ENCODE results near the gene MFSD1. TPM values are rescaled to one million over a fixed set of nuclear protein-coding genes. Genes with fewer than 3 reads are reported as not detected.

The MFSD1 gene
- total RNA-seq, 1 donor from 2014 or later = 31.5 TPM

GRCh38 chr3:158769549-158769948, 32.3 kb upstream of the MFSD1 start:
- peaks cover 7% of the 10 kb centered on the region for H3K36me3 Mint-ChIP-seq
- no peak overlapping the region for H3K4me3 Mint-ChIP-seq
- peak overlapping the region; percentile 97 for H3K27ac Mint-ChIP-seq
- no peak for TF ChIP-seq CTCF (IDR thresholded peaks at IDR 0.05; ENCODE audit: unreplicated experiment)
- DNase-seq (ENCODE audit: low spot score in 2 of 2, unreplicated experiment in 2 of 2) = no peak
- peaks cover 96% of the 10 kb centered on the region for H3K4me1 Mint-ChIP-seq
- H3K9me3 Mint-ChIP-seq = no peaks in the 10 kb centered on the region
- no peaks in the 10 kb centered on the region for H3K27me3 Mint-ChIP-seq (ENCODE audit: low read depth)

GRCh38 chr3:158769952-158770740, 31.7 kb upstream of the MFSD1 start:
- Mint-ChIP-seq H3K4me1 (peaks cover 96% of the 10 kb centered on the region), H3K4me3 (no peak overlapping the region), H3K27ac (peak overlapping the region; percentile 97), H3K36me3 (peaks cover 4% of the 10 kb centered on the region), H3K9me3 (no peaks in the 10 kb centered on the region), H3K27me3 (ENCODE audit: low read depth) (no peaks in the 10 kb centered on the region)
- no peak for TF ChIP-seq CTCF (IDR thresholded peaks at IDR 0.05; ENCODE audit: unreplicated experiment)
- DNase-seq (ENCODE audit: low spot score in 2 of 2, unreplicated experiment in 2 of 2) = no peak

- TF ChIP-seq CTCF (IDR thresholded peaks at IDR 0.05; ENCODE audit: unreplicated experiment) = no peak
- no peak for DNase-seq (ENCODE audit: low spot score in 2 of 2, unreplicated experiment in 2 of 2)
- no peaks in the 10 kb centered on the region for H3K27me3 Mint-ChIP-seq (ENCODE audit: low read depth)
- H3K4me1 Mint-ChIP-seq = peaks cover 96% of the 10 kb centered on the region
- peak overlapping the region; percentile 97 for H3K27ac Mint-ChIP-seq
- no peak overlapping the region for H3K4me3 Mint-ChIP-seq
- H3K36me3 Mint-ChIP-seq = peaks cover 8% of the 10 kb centered on the region
- H3K9me3 Mint-ChIP-seq = no peaks in the 10 kb centered on the region
These were observed 31.0 kb upstream of the MFSD1 start for GRCh38 chr3:158770741-158771350.

GRCh38 chr3:158771577-158771976, 30.3 kb upstream of the MFSD1 start:
- Mint-ChIP-seq H3K9me3 (no peaks in the 10 kb centered on the region), H3K4me3 (no peak overlapping the region), H3K27me3 (ENCODE audit: low read depth) (no peaks in the 10 kb centered on the region), H3K27ac (peak overlapping the region; percentile 97), H3K36me3 (peaks cover 8% of the 10 kb centered on the region), H3K4me1 (peaks cover 95% of the 10 kb centered on the region)
- no peak for DNase-seq (ENCODE audit: low spot score in 2 of 2, unreplicated experiment in 2 of 2)
- TF ChIP-seq CTCF (IDR thresholded peaks at IDR 0.05; ENCODE audit: unreplicated experiment) = no peak

GRCh38 chr3:158771982-158772381, 29.9 kb upstream of the MFSD1 start:
- Mint-ChIP-seq H3K36me3 (peaks cover 8% of the 10 kb centered on the region), H3K9me3 (no peaks in the 10 kb centered on the region), H3K4me3 (no peak overlapping the region), H3K27ac (peak overlapping the region; percentile 97), H3K27me3 (ENCODE audit: low read depth) (no peaks in the 10 kb centered on the region), H3K4me1 (peaks cover 94% of the 10 kb centered on the region)
- TF ChIP-seq CTCF (IDR thresholded peaks at IDR 0.05; ENCODE audit: unreplicated experiment) = no peak
- DNase-seq (ENCODE audit: low spot score in 2 of 2, unreplicated experiment in 2 of 2) = no peak

Data from mesothelial cell of epicardium (in vitro differentiated cells).